Activated T-helper 17 cell treated with anti-CD3 and anti-CD28 coated beads, Interleukin-2, amount 50 U/mL, for 72 hours (primary cell): ENCODE results near the gene JAZF1. TPM values are rescaled to one million over a fixed set of nuclear protein-coding genes. Genes with fewer than 3 reads are reported as not detected.
A peak's percentile ranks its signal among the peaks of the same experiment; 100 is the strongest.
"Not testable (repeated sequence)": the region's sequence is repeated elsewhere in the genome, so short reads cannot be mapped to it uniquely, and the experiment has no call there.

Experiments
- ATAC-seq: fragments of 150-1000 bp; cut with Tn5 transposase; replicated peaks from 2 replicates; pipeline ENCODE4 v1.10.0; 2021; ENCODE audit warnings: mild to moderate bottlenecking, moderate library complexity
- H3K27ac Mint-ChIP-seq: one replicate; pipeline ENCODE4 v1.8.0; 2022; ENCODE audit warnings: mixed read lengths
- H3K27me3 Mint-ChIP-seq: one replicate; pipeline ENCODE4 v1.8.0; 2022; ENCODE audit warnings: mixed read lengths
- H3K36me3 Mint-ChIP-seq: one replicate; pipeline ENCODE4 v1.8.0; 2022; ENCODE audit warnings: low read depth, mild to moderate bottlenecking, mixed read lengths
- H3K4me1 Mint-ChIP-seq: one replicate; pipeline ENCODE4 v1.8.0; 2022; ENCODE audit warnings: mixed read lengths
- H3K4me3 Mint-ChIP-seq: one replicate; pipeline ENCODE4 v1.8.0; 2022; ENCODE audit warnings: mild to moderate bottlenecking, mixed read lengths
- H3K9me3 Mint-ChIP-seq: one replicate; pipeline ENCODE4 v1.8.0; 2022; ENCODE audit warnings: mixed read lengths
- total RNA-seq, 2 donors: library from RNA; stranded (reverse); gene quantifications; one replicate each; pipeline ENCODE4 v1.2.3, GENCODE V29; 2022

JAZF1 gene
- total RNA-seq, 2 donors from 2014 or later: 5.6 to 5.7 TPM

GRCh38 chr7:27866256-27866655, 314.3 kb downstream of the JAZF1 start:
- Mint-ChIP-seq H3K4me1 (no peaks in the 10 kb centered on the region), H3K4me3 (no peak overlapping the region), H3K9me3 (no peaks in the 10 kb centered on the region), H3K27me3 (no peaks in the 10 kb centered on the region), H3K36me3 (peaks cover 7% of the 10 kb centered on the region), H3K27ac (no peak overlapping the region)
- ATAC-seq: no peak

- H3K36me3 Mint-ChIP-seq: peaks cover 7% of the 10 kb centered on the region
- no peaks in the 10 kb centered on the region for H3K9me3 Mint-ChIP-seq
- no peaks in the 10 kb centered on the region for H3K4me1 Mint-ChIP-seq
- no peaks in the 10 kb centered on the region for H3K27me3 Mint-ChIP-seq
- no peak for ATAC-seq
- H3K27ac Mint-ChIP-seq: no peak overlapping the region
- H3K4me3 Mint-ChIP-seq: no peak overlapping the region
These were observed 316.7 kb downstream of the JAZF1 start for GRCh38 chr7:27863880-27864279.

GRCh38 chr7:27861747-27862146, 318.8 kb downstream of the JAZF1 start:
- H3K27me3 Mint-ChIP-seq: no peaks in the 10 kb centered on the region
- no peaks in the 10 kb centered on the region for H3K9me3 Mint-ChIP-seq
- H3K4me1 Mint-ChIP-seq: no peaks in the 10 kb centered on the region
- ATAC-seq: no peak
- no peak overlapping the region for H3K4me3 Mint-ChIP-seq
- peaks cover 7% of the 10 kb centered on the region for H3K36me3 Mint-ChIP-seq
- no peak overlapping the region for H3K27ac Mint-ChIP-seq

GRCh38 chr7:27860800-27861199, 319.8 kb downstream of the JAZF1 start:
- H3K9me3 Mint-ChIP-seq: no peaks in the 10 kb centered on the region
- H3K4me3 Mint-ChIP-seq: no peak overlapping the region
- no peaks in the 10 kb centered on the region for H3K4me1 Mint-ChIP-seq
- no peaks in the 10 kb centered on the region for H3K27me3 Mint-ChIP-seq
- no peak for ATAC-seq
- no peak overlapping the region for H3K27ac Mint-ChIP-seq
- peaks cover 7% of the 10 kb centered on the region for H3K36me3 Mint-ChIP-seq

GRCh38 chr7:27856703-27857485, 323.7 kb downstream of the JAZF1 start:
- H3K4me3 Mint-ChIP-seq, H3K9me3 Mint-ChIP-seq, H3K36me3 Mint-ChIP-seq, H3K27ac Mint-ChIP-seq, ATAC-seq, H3K27me3 Mint-ChIP-seq, H3K4me1 Mint-ChIP-seq: not testable (repeated sequence)

GRCh38 chr7:27850531-27850930, 330.1 kb downstream of the JAZF1 start:
- ATAC-seq: no peak
- H3K27ac Mint-ChIP-seq: no peak overlapping the region
- H3K27me3 Mint-ChIP-seq: no peaks in the 10 kb centered on the region
- H3K9me3 Mint-ChIP-seq: no peaks in the 10 kb centered on the region
- peaks cover 6% of the 10 kb centered on the region for H3K36me3 Mint-ChIP-seq
- no peak overlapping the region for H3K4me3 Mint-ChIP-seq
- H3K4me1 Mint-ChIP-seq: peaks cover 8% of the 10 kb centered on the region

- Mint-ChIP-seq H3K4me1 (peaks cover 8% of the 10 kb centered on the region), H3K27ac (peak overlapping the region; percentile 2), H3K36me3 (no peaks in the 10 kb centered on the region), H3K27me3 (no peaks in the 10 kb centered on the region), H3K9me3 (no peaks in the 10 kb centered on the region), H3K4me3 (no peak overlapping the region)
- peak; percentile 81 for ATAC-seq
These were observed 334.2 kb downstream of the JAZF1 start for GRCh38 chr7:27846388-27846787.

- peaks cover 22% of the 10 kb centered on the region for H3K36me3 Mint-ChIP-seq
- H3K27me3 Mint-ChIP-seq: no peaks in the 10 kb centered on the region
- H3K9me3 Mint-ChIP-seq: no peaks in the 10 kb centered on the region
- no peak overlapping the region for H3K4me3 Mint-ChIP-seq
- peak overlapping the region; percentile 48 for H3K27ac Mint-ChIP-seq
- ATAC-seq: no peak
- H3K4me1 Mint-ChIP-seq: peaks cover 18% of the 10 kb centered on the region
These were observed 336.9 kb downstream of the JAZF1 start for GRCh38 chr7:27843584-27844305.

GRCh38 chr7:27842851-27843250, 337.7 kb downstream of the JAZF1 start:
- Mint-ChIP-seq H3K27ac (peak overlapping the region; percentile 9), H3K9me3 (no peaks in the 10 kb centered on the region), H3K36me3 (peaks cover 31% of the 10 kb centered on the region), H3K27me3 (no peaks in the 10 kb centered on the region), H3K4me1 (peaks cover 17% of the 10 kb centered on the region), H3K4me3 (no peak overlapping the region)
- no peak for ATAC-seq

- no peak overlapping the region for H3K4me3 Mint-ChIP-seq
- no peak for ATAC-seq
- H3K36me3 Mint-ChIP-seq: peaks cover 37% of the 10 kb centered on the region
- H3K27ac Mint-ChIP-seq: no peak overlapping the region
- no peaks in the 10 kb centered on the region for H3K27me3 Mint-ChIP-seq
- H3K4me1 Mint-ChIP-seq: peaks cover 17% of the 10 kb centered on the region
- H3K9me3 Mint-ChIP-seq: no peaks in the 10 kb centered on the region
These were observed 338.4 kb downstream of the JAZF1 start for GRCh38 chr7:27842094-27842692.

- Mint-ChIP-seq H3K4me1 (peaks cover 20% of the 10 kb centered on the region), H3K27me3 (no peaks in the 10 kb centered on the region), H3K9me3 (no peaks in the 10 kb centered on the region), H3K4me3 (peak overlapping the region; percentile 23), H3K27ac (peak overlapping the region; percentile 86), H3K36me3 (peaks cover 41% of the 10 kb centered on the region)
- no peak for ATAC-seq
These were observed 339.7 kb downstream of the JAZF1 start for GRCh38 chr7:27840760-27841364.

GRCh38 chr7:27840313-27840712, 340.3 kb downstream of the JAZF1 start:
- no peaks in the 10 kb centered on the region for H3K9me3 Mint-ChIP-seq
- no peaks in the 10 kb centered on the region for H3K27me3 Mint-ChIP-seq
- peaks cover 19% of the 10 kb centered on the region for H3K4me1 Mint-ChIP-seq
- peak overlapping the region; percentile 23 for H3K4me3 Mint-ChIP-seq
- peak; percentile 88 for ATAC-seq
- peaks cover 47% of the 10 kb centered on the region for H3K36me3 Mint-ChIP-seq
- H3K27ac Mint-ChIP-seq: peak overlapping the region; percentile 86

GRCh38 chr7:27839099-27839498, 341.5 kb downstream of the JAZF1 start:
- Mint-ChIP-seq H3K27me3 (no peaks in the 10 kb centered on the region), H3K4me3 (no peak overlapping the region), H3K9me3 (no peaks in the 10 kb centered on the region), H3K36me3 (peaks cover 58% of the 10 kb centered on the region), H3K27ac (peak overlapping the region; percentile 86), H3K4me1 (peaks cover 19% of the 10 kb centered on the region)
- ATAC-seq: no peak

- ATAC-seq: no peak
- H3K27ac Mint-ChIP-seq: peak overlapping the region; percentile 83
- H3K9me3 Mint-ChIP-seq: no peaks in the 10 kb centered on the region
- peaks cover 19% of the 10 kb centered on the region for H3K4me1 Mint-ChIP-seq
- H3K27me3 Mint-ChIP-seq: no peaks in the 10 kb centered on the region
- H3K36me3 Mint-ChIP-seq: peaks cover 80% of the 10 kb centered on the region
- H3K4me3 Mint-ChIP-seq: no peak overlapping the region
These were observed 344.1 kb downstream of the JAZF1 start for GRCh38 chr7:27836536-27836935.
